NCI-H2107 (cell line): ENCODE measurements around the gene GPR183.

Experiments
- DNase-seq: peaks from one replicate; lab custom pipeline; 2025; lab: John Stamatoyannopoulos, UW

The GPR183 gene

DNA sequence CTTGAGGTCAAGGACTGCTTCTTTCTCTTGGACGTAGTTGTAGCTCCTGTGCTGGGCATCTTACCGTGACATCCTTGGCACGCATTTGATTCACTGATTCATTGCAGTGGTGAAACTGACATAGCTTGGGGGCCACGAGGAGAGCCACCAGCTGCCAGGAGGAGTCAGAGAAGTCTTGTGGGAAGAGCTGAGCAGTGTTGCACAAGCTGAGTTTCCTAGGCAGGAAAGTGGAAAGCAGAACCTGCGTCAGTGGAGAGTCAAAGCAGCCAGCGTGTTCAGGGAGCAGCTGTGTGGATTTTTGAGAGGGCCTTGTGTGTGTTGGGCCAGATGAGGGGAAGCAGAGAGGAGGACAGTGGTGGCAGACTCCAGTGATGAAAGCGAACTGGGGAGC, 5.3 kb upstream of the GPR183 start:
- DNase-seq: no peak

DNA sequence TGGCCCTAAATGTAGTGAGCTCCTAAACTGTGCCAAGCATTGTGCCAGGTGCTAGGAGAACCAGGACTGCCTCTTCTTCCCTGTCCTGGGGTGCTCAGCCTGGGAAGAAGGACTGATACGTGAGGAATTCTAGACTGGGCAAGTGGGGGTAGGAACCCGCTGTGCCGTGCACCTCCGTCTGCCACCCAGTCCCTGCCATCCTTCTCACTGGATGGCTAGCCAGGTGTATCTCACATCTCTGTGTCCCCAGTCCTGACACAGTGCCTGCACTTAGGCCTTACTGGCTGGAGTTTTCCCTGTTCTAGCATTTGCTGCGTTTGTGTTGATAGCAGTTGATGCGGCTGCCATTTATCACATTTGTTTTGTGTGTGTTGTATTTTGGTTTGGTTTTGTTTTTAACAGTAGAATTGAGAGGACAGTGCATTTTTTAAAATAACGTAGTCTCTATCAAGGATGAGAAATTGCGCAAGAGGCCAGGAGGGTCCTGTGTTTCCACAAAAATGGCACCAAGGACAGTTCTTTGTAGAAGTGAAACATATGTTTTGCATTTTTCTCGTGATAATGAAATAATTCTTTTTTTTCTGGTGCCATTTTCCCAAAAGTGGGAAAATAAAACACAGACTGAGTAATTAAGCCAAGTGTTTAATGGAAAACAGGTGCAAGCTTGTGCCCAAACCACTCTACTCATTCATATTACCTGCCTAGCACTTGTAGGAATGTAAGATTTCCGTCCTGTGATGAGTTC, 4.7 kb upstream of the GPR183 start:
- no peak for DNase-seq

DNA sequence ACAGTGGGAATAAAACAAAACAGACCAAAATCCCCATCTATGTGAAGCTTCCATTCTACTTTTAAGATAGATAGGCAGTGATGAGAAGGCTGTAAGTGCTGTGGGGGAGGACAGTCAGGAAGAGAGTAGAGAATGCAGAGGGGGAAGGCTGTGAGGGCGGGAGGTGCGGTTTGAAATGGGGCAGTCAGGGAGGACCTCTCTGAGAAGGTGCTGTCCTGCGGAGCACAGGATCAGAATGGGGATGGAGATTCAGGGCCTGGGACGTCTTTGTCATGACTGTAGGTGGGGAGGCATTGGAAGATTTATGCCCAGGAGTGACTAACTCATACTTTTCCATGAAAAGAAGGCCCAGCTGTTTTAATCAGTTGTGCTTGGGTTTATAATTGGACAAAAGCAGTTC, 3.9 kb upstream of the GPR183 start:
- DNase-seq: no peak

DNA sequence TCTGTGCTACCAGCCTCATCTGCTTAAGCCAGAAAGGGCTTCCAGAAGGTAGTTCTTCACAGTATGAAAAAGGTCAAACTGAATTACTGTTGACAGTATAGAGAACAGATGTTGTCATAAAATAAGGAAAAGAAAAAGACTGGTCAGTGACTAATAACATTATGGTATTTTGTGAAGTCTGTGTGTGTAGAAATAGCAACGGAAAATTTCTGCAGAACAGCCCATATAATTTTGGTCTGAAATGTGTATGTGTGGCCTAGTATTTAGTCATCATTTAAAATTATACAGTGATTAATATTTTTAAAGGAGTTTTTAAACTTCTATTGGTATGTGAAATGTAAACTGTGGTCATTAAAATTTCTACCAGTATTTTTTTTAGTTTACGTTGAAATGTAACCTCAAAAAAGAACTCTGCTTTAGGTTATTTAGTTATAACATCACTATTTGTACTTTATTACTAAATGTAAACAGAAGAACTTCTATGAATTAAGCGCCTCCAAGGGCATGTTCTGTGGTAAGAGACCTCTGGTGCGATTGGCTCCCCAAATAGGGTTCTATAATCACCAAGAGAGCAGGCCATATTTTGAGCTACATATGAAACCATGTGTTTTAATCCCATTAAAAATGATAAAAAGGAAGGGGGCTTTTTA, 3.3 kb upstream of the GPR183 start:
- no peak for DNase-seq

DNA sequence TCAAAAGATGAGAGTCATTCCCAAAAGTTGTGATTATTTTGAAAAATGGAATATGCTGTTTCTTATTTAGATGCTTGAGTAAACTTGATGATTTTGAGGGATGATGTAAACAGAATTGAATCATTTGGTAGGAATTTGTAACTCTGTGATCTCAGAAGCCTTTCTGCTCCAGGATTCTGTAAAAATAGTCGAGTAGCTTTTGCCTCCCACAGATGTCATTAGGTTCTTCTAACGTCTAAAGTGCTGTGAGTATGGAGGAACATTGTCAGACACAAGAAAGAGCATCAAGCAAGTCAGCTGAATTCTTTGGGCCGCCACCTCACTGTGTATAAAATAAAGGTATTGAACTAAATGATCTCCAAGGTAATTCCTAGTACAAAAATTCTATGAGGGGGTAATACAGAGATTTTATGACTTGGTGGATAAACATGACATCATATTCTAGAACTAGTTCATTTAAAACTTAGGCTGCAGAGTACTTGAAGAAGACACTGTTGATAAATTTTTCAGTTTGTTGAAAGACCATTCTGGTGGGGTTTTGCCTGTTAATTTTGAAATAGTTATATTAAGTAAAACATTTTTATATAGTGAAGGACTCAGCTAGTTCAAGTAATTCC, 1.4 kb upstream of the GPR183 start:
- DNase-seq: no peak

DNA sequence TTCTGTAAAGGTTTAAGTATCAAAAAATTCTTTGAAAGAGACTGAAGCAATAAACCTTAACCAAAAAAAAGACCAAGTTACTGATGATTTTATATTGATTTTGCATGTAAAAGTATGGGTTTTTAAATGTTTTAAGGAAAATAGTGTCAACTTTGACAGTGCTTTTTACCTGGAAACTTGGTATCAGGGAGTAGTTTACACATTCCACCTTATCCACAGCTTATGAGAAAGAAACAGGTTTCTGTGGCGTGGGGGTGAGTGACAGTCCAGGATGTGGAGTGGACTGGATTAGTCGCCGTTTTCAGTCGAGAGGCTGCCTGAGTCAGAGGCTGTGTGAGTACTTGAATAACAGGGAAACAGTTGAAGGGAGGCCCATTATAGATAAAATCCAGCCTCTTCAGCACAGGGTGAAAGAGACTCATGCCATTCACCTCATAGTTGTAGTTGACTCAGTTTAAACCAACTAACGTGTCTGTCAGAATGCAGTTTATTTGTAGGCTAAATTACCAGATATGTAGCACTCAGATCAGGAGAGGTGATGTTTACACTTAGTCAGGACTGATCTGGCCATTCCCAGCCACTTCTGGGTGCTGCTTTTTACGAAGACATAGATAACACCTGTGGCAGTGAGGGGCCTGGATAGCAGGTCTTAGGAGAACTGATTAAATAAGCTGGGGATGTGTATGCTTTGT, 595 bp upstream of the GPR183 start:
- DNase-seq: no peak

DNA sequence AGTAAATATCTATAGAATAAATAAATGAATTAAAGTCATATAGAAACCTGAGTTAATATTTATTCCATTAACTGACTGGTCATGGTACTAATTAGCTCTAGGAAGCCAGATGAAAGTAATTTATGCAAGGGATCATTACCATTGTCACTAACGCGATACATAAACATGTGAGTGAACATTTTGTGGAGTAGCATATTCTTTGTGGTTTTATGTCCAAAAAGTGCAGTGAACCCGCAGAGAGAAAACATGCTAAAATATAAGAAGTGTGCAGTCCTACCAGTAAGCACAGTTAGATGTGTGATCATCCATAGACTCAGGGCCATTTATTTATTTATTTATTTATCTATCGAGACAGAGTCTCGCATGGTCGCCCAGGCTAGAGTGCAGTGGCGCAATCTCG, 1.6 kb downstream of the GPR183 start:
- no peak for DNase-seq

DNA sequence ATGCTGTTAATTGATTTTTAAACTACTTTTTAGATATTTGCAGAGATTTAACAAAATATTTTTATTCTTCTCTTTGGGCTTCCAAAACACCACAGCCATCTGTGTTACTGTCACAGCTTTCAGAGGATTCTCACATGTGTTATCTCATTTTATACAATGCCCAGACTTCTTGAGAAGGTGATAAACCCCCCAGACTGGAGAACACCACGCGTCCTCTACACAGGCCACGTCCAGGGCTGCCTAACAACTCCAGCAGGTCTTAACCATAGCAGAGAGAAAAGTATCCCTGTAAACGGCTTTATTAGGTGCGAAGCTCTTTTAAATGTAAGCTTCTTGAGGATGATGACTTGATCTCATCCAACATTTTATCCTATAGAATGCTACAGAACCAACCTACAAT, 2.0 kb downstream of the GPR183 start:
- no peak for DNase-seq

DNA sequence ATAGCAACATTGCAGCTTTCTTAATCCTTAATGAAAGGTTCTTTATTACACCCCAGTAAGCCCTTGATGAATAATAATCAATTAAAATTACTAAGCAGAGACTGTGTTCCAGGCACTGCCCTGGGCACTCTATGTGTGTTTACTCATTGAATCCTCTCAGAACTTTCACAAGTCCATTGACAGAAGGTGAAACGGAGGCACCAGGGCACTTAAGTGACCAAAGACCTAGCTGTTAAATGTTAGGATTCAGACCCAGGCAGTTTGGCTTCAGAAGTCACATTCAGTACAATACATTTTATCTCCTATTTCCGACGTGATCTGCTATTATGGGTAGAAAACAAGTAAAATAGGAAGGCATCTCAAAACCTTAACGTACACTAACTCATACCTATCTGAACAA, 2.7 kb downstream of the GPR183 start:
- DNase-seq: no peak

DNA sequence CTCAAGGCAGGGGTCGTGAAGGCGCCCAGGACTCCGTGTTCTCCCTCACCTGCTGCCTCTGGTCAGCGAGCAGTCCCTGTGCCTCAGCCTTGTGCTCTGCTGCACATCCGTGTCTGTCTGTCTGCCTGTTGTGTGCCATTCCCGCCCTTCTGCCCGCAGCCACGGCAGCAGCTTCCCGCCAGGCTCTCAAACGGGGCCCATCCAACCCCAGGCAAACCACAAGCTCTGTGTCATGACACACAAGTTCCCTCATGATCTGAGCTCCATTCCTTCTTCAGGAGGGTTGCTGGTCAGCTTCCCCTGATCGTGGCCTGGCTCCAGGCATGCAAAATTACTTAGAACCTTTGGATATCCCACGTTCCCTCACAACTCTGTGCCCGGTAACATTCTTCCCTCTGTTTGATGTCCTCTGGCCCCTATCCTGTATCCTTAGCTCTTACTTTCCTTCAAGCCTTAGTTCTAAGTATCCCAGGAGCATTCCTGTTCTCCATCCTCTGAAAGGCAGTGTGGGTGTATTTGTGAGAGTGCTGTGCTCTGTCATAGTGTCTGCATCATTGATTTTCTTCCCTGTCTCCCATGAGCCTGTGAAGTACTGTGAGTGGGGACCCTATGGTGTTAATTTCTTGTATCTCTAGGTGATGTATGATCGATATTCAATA, 3.2 kb downstream of the GPR183 start:
- DNase-seq: no peak

DNA sequence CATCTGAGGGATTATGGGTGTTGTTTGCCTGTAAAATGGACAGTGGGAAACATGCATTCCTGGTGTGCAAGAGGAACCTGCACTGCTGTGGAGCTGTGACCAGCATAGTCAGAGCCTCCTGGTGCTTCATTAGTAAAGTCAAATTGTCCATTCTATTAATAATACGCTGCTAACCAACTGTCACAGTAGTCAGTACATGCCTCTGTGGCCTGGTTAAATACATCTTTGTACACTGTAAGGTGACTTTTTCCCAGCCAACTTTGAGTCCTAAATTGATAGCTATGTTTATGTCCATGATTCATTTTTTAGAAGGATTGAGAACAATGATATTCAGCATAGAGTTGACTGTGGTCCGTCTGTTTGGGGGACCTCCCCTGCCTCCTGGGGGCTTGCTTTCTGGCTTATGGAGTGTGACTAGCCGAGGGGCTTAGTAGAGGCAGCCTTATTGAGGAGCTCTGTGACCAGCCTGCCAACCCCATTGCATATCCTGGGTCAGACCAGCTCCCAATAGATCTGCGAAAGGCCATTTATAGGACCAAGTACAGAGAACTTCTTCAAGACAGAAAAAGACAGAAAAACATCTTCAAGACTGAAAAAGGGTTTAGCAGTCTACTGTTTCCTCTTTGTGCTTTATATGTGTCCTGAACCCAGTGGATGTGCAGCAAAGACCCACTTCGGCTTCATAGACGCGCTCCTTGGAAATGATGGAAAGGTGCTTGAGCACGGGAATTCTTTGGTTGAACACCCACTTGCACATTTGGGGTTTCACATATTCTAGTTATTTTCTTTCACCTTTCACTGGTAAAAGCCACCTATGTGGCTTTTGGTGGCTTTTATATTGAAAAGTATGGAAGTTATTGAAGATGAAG, 4.3 kb downstream of the GPR183 start:
- DNase-seq: no peak

DNA sequence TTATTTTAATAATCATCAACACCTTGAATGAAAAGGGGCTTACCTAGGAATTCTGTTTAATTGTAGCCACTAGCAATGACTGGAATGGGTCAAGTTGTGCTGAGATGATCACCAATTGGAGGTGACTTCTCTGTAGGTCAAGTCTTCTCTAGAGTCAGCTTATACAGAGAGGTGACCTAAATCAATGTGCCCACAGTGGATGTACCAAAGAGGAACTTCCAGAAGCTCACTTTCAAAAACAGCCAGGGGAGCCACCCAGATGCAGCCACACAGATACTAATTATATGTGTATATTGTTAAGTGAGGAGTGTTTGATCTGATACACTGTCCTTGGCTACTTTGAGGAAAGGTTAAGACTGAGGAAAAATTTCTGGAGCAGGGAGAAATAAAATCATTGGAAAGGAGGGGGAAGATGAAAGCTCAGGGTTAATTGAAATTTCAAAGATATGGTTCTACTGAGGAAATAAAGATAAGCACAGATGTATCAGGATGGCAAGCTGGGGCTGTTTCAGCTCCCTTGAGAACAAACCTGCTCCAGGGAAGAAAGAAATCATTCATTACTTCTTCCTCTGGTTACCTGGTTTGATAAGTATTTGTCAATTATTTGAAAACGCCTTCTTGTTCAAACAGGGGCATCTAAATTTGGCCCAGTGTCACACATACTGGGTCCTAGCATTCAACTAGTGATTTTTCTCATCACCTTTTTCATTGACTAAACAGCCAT, 5.1 kb downstream of the GPR183 start:
- DNase-seq: no peak

DNA sequence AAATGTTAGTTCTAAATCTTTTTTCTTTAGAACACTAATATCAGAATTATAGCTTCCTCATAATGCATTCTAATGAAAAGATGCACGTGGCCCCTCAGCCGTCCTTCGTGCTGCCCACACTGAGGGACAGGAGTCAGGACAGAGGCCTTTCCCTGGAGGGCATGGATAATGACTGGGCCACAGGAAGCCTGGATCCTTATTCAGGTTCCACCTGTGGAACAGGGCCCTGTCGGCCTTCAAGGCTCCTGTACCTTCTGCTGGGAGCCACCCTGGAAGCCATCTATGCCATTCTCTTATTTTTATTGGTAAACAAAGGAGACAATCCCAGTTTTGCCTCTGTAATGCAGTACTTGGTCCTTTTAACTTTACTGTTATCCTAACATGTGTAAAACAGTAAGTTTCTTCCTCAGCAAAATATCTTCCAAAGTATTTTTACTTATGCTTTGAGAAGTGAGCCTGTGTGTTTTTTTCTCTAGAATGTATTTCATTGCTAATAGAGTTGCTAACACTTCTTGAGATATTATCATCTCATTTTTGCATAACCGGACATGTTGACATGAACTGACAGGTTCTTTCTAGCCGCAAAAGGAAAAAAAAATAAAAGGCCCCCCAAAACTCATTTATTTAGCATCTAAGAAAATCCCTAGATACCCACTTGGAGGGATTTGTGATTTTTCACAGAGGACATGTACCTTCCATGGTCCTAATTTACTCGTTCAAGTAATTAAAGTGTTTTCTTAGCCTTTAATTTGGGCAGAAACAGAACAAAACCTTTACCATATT, 6.0 kb downstream of the GPR183 start:
- no peak for DNase-seq

DNA sequence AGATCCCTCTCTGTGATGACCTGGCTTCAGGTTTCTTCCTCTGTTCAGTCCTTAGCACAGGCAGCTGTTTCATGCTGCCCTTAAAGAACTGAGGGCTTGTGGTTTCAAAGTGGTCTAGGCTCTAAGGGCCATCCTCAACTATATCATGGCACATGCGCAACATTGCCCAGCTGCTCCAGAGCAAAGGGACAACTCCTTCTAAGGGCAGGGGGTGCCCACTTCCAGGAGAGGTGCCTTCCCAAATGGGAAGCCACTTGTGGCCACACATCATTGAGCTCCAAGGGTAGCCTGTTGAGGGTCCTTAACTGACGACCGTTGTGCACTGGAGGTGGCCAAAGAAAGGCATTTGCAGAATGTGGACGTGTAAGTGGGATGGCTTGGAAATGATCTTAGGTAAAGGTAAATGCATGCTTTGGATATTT, 7.3 kb downstream of the GPR183 start:
- no peak for DNase-seq

DNA sequence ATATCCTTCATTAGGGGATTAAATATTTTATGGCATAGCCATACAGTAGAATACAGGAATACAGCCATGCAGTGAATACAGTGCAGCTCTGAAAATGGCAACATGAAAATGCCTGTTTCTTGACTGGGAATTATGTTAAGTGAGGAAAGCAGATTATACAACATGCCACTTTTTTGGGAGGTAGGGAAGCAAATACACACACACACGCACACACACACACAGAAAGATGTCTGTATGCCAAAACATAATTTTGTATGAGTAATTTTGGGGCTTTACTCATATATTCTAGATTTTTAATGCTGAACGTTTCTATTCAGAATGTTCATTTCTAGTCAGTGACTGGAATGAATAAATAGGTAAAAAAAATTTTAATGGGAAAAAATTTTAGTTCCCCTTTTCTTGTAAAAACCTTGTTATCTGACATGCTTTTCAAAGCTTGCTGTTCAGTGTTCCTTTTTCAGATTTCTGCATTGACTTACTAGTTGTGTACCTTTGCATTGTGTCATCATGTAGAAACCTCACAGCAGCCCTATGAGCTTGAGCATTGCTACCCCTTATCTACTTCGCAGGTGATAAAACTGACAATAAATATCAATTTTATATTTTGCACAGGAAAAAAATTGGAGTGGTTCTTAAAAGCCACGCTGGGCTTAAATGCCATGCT, 7.8 kb downstream of the GPR183 start:
- DNase-seq: no peak

DNA sequence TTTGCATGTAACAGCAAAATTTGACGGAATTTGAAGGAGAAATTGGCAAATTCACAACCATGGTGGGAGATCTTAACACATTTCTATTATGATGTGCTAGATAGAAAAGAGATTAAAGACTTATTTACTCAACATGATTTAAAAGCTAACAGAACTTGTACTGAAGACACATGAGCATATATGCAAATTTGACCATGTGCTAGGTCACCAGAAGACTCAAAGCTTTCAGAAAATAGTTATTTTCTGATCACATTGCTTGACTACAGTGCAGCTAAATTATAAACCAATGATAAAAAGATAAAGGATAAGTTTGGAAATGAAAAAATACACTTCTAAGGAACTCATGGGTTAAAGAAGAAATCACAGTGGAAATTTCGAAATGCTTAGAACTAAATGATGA, 9.1 kb downstream of the GPR183 start:
- no peak for DNase-seq

DNA sequence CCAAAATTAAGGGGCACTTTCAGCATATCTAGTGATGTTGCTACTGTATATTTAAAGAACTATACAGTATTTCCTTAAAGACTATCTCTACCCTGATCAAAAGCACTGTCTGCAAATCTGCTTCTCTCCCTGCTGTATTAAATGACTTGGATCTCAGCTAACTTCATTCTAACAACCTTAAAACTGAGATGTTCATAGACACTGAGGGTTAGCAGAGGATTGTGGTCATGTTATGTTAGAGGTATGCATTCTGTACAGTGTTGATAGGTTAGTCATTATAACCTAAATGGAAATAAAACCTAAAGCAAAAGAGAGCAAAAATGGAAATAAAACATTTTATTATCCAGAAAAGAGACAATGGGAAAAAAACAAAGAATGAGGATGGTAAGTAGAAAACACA, 9.9 kb downstream of the GPR183 start:
- no peak for DNase-seq

DNA sequence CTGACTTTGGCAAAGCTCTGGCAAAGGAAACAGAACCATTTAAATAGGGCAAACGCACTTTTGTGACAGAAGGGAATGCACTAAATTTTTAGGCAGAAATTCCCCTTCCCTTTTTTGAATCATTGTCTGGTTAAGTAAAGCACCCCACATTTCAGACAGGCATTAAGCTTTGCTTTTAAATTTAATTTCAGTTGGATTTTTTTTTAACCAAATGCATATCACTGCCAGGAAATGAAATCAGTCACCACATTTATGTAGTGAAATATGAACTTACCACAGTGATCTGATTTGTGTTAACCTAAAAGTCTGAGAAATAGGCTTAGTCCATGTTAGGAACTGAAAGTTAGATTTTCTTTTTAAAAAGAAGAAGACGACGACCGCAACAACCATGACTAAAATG, 10.8 kb downstream of the GPR183 start:
- no peak for DNase-seq

DNA sequence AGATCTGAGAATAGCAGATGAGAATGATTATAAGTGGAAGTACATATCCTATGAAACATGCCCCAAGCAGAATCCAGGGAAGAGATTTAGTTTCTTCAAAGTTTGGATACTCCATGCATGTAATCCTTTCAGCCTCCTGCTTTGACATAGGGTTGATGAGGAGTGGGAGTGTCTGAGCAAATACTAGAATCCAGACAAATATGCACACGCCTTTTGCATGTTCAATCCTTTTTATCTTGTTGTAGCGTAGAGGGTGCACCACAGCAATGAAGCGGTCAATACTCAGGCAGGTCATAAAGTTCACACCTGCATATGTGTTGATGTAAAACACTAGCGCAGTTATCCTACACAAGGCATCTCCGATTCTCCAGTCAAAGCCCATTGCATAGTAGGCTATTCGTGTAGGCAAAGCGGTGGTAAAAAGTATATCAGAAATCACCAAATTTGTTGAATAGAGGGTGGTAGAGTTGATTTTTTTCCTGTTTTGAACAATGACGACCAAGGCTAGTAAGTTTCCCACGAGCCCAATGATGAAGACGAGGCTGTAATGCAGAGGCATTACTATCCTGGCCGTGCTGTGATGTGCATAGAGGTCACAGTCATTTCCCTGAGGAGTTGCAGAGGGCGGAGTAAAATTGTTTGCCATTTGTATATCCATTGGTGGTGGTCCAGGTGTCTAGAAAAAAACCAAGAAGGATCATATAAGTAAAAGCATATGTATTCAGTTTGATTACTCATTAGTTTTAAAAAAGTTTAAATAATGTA, 11.5 kb downstream of the GPR183 start:
- DNase-seq: no peak
